Thyroid gland (tissue), 4 donors: Measurements from ENCODE around the gene TXN.

Experiments
- POLR2A ChIP-seq, 2 donors: fragments of 450-650 bp; IDR thresholded peaks; one replicate each; pipeline ENCODE4 v1.6.1; 2017; ENCODE audit warnings: antibody characterized with exemption in 2 of 2, mild to moderate bottlenecking in 2 of 2, moderate library complexity in 1 of 2
- TF ChIP-seq, protein P1 (sequence below), 6 experiments: fragments of 200-600 bp in 3 of 6; fragments of 450-650 bp in 3 of 6; sonication (generic) in 3 of 6; IDR thresholded peaks; one replicate each; pipeline ENCODE4 v1.5.1; 2016 to 2019; ENCODE audit warnings: antibody characterized with exemption in 6 of 6, mild to moderate bottlenecking in 2 of 6, inconsistent platforms in 1 of 6, moderate library complexity in 1 of 6

DNA sequence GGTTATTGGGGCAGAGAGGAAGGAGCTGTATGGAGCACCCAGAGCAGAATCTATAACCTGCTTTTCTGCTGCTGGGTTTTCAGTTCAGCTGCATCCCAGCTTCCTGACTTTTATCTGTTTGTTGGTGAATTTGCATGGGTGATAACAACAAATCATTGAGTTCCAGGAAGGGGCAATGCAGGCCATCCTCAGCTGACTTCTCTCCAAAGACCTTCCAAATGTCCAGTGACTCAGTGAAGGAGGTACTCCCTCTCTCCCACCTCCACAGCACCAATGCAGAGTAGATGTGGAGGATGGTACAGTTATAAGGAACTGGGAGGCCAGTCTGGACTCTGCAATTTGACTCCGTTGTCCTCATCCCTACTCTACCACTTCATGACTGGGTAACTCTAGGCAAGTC lies 1.6 kb upstream of the TXN start:
- TF ChIP-seq, protein P1, sequence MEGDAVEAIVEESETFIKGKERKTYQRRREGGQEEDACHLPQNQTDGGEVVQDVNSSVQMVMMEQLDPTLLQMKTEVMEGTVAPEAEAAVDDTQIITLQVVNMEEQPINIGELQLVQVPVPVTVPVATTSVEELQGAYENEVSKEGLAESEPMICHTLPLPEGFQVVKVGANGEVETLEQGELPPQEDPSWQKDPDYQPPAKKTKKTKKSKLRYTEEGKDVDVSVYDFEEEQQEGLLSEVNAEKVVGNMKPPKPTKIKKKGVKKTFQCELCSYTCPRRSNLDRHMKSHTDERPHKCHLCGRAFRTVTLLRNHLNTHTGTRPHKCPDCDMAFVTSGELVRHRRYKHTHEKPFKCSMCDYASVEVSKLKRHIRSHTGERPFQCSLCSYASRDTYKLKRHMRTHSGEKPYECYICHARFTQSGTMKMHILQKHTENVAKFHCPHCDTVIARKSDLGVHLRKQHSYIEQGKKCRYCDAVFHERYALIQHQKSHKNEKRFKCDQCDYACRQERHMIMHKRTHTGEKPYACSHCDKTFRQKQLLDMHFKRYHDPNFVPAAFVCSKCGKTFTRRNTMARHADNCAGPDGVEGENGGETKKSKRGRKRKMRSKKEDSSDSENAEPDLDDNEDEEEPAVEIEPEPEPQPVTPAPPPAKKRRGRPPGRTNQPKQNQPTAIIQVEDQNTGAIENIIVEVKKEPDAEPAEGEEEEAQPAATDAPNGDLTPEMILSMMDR (IDR thresholded peaks at IDR 0.05): no peak
- no peak for TF ChIP-seq POLR2A (IDR thresholded peaks at IDR 0.05)
